Small intestine (tissue), 7 donors: ENCODE data around the gene TPM3. TPM values are rescaled to one million over a fixed set of nuclear protein-coding genes. Genes with fewer than 3 reads are reported as not detected.
A peak's percentile ranks its signal among the peaks of the same experiment; 100 is the strongest.

Experiments
- DNase-seq, 2 donors: peaks; one replicate each; pipeline versions ENCODE4 v3.0.0 to v3.0.0-alpha.2; 2013
- FAIRE-seq: peaks from 2 replicates; lab custom pipeline; 2012; peaks lifted over from hg19 to GRCh38; lab: Jason Lieb, UNC
- H3K27ac ChIP-seq, 3 donors: one replicate each; pipeline ENCODE4 v1.5.1; 2013; ENCODE audit warnings: low read length in 2 of 3, mild to moderate bottlenecking in 2 of 3, control low read depth in 1 of 3, inconsistent platforms in 1 of 3, low read depth in 1 of 3, moderate library complexity in 1 of 3
- H3K27me3 ChIP-seq, 3 donors: one replicate each; pipeline ENCODE4 v1.6.1; 2013; ENCODE audit warnings: low read length in 3 of 3, inconsistent platforms in 1 of 3; ENCODE audit not compliant: control insufficient read depth in 3 of 3, insufficient read depth in 3 of 3
- H3K36me3 ChIP-seq, 3 donors: one replicate each; pipeline ENCODE4 v1.6.1; 2013; ENCODE audit warnings: low read length in 3 of 3, inconsistent platforms in 1 of 3, low read depth in 1 of 3, mild to moderate bottlenecking in 1 of 3, moderate library complexity in 1 of 3; ENCODE audit not compliant: control insufficient read depth in 3 of 3, insufficient read depth in 2 of 3
- H3K4me1 ChIP-seq, 3 donors: one replicate each; pipeline ENCODE4 v1.6.1; 2013; ENCODE audit warnings: low read length in 2 of 3, inconsistent platforms in 1 of 3, low read depth in 1 of 3, mild to moderate bottlenecking in 1 of 3, moderate library complexity in 1 of 3; ENCODE audit not compliant: control insufficient read depth in 3 of 3, insufficient read depth in 2 of 3
- H3K4me3 ChIP-seq, 3 donors: one replicate each; pipeline ENCODE4 v1.5.1; 2013; ENCODE audit warnings: low read length in 3 of 3, control low read depth in 1 of 3, inconsistent platforms in 1 of 3, low read depth in 1 of 3, mild to moderate bottlenecking in 1 of 3, moderate library complexity in 1 of 3
- H3K9me3 ChIP-seq, 2 donors: one replicate each; pipeline ENCODE4 v1.6.1; 2013; ENCODE audit warnings: low read depth in 1 of 2, low read length in 1 of 2; ENCODE audit not compliant: control insufficient read depth in 2 of 2, insufficient read depth in 1 of 2
- WGBS, 3 donors: extraction: QIAGEN DNeasy Blood & Tissue Kit; methylation state at CpG; one replicate each; pipeline ENCODE4 v1.1.7; 2013; 5-methylcytosine and 5-hydroxymethylcytosine counted together
- polyA plus RNA-seq, 4 donors: library from polyadenylated mRNA; stranded (reverse) in 3 of 4; unstranded in 1 of 4; fragments of 200-250 nt in 3 of 4; fragments of 120-200 nt in 1 of 4; gene quantifications; one replicate each; pipeline versions ENCODE4 v1.2.1 to v1.2.3, GENCODE V29; 2013
- donor health status: healthy with polysubstance abuse.
- donor health status: control.
- donor health status: control.
- donor health status: Bipolar disorder and iron deficiency.
- donor health status: healthy.

TPM3 gene
- polyA plus RNA-seq, 4 donors = 244 to 335 (median 277) TPM

DNA sequence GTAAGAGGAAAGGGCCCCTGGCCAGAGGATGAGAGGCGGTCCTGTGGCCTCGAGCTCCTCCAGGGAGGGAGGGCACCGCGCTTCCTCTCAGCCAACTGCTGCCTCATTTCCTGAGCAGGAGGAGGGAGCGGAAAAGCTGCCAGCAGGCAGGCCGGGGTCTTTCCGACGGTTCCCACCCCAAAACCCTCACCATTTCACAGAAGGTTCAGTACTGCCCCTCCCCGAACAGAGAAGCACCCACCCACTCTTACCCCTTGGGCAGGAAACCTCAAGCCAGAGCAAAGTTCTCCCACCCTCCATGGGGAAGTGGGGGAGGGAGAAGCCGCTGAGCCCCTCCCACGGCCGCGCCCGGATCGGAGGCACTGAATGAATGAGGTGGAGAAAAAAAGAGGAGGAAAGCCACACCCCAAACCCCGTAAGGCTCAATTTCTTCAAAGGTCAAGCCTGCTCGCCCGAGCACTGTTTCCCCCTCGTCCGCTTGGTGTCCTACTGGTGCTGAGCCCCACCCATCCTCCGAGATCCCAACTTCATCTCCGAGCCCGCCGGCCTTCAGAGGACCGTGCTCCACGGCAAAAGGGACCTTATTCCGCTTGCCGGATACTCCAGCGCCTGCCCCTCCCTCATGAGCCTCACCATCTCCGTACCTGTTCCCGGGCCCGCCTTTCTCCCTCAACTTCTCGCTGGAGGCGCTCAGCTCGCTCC, 9.4 kb downstream of the TPM3 start:
- 0% methylated on average over 29 to 35 of the region's 35 CpGs for WGBS, 3 donors
- Histone ChIP-seq H3K9me3 (no peaks in the 10 kb centered on the region), H3K36me3 (peaks cover 0 to 7% (median 0%) of the 10 kb centered on the region in 3 donors), H3K4me1 (peaks cover 9 to 46% (median 31%) of the 10 kb centered on the region in 3 donors), H3K4me3 (peak overlapping the region; percentile 58 to 80 (median 78)), H3K27ac (peak overlapping the region; percentile 91 to 97 (median 96)), H3K27me3 (no peaks in the 10 kb centered on the region)
- FAIRE-seq (no peak), DNase-seq (peak; percentile 90 to 91)

DNA sequence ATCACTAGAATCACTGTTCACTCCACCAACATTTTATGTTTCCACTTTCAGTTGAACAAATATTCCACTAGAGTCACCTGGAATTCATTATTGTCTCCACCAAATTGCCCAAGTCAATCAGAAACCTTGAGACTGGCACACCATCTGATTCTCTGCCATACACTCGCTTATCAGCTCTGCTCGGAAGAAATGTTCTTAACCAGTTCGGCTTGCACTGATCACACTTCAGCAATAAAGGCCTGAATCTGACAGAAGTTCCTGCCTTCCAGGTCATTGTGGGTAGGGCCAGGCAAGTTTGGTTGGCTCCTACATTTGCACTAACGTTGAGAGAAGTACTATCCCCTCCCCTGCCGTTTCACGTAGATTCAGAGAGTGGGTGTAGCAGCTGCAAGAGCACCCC, 10.0 kb downstream of the TPM3 start:
- no peaks in the 10 kb centered on the region for H3K27me3 ChIP-seq
- peaks cover 10 to 50% (median 35%) of the 10 kb centered on the region in 3 donors for H3K4me1 ChIP-seq
- no peak for FAIRE-seq
- no peaks in the 10 kb centered on the region for H3K9me3 ChIP-seq
- peak overlapping the region; percentile 91 to 97 (median 96) for H3K27ac ChIP-seq
- H3K36me3 ChIP-seq = peaks cover 0 to 7% (median 0%) of the 10 kb centered on the region in 3 donors
- H3K4me3 ChIP-seq = peak overlapping the region; percentile 58 to 80 (median 78)
- 0% methylated on average over 6 of the region's 6 CpGs for WGBS, 3 donors
- peak in 1 of 2 donors; percentile 77 for DNase-seq

DNA sequence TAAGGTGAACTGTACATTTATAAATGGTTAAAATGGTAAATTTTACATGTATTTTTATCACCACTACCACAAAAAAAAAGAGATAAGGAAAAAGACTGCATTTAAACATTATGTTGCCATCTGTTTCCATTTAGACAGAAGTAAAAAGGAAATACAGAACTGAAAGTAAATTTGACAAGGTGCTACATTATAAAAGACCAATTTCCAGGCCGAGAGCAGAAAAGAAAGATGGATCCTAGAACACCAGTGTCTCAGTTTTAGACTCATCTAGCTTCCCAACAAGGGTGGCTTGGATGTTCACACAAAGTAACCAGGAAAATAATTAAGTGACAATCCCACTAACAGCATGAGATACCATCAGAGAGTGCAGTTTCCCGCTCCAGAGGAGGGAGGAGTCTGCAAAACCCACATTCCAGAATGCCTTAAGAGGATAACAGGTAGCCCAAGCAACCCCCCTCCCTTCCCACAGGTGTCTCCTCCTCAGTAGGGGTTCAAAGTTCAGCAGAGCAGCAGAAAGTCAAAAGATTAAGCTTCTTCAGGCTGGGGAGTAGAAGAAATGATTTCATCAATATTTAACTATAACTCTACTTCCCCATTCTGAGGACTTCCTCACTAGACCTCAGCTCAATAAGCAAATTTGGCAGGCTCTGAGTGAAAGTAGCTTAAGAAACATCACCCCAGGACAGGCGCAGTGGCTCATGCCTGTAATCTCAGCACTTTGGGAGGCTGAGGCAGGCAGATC, 11.8 kb downstream of the TPM3 start:
- peak overlapping the region in 1 of 3 donors; percentile 78 for H3K4me3 ChIP-seq
- no peaks in the 10 kb centered on the region for H3K9me3 ChIP-seq
- peaks cover 0 to 13% (median 3%) of the 10 kb centered on the region in 3 donors for H3K36me3 ChIP-seq
- FAIRE-seq (no peak), DNase-seq (peak; percentile 75 to 86)
- H3K27ac ChIP-seq = peak overlapping the region; percentile 69 to 96 (median 70)
- no peaks in the 10 kb centered on the region for H3K27me3 ChIP-seq
- WGBS, 3 donors = 7 to 34% (median 27%) methylated on average over 3 of the region's 3 CpGs
- H3K4me1 ChIP-seq = peaks cover 10 to 47% (median 46%) of the 10 kb centered on the region in 3 donors

DNA sequence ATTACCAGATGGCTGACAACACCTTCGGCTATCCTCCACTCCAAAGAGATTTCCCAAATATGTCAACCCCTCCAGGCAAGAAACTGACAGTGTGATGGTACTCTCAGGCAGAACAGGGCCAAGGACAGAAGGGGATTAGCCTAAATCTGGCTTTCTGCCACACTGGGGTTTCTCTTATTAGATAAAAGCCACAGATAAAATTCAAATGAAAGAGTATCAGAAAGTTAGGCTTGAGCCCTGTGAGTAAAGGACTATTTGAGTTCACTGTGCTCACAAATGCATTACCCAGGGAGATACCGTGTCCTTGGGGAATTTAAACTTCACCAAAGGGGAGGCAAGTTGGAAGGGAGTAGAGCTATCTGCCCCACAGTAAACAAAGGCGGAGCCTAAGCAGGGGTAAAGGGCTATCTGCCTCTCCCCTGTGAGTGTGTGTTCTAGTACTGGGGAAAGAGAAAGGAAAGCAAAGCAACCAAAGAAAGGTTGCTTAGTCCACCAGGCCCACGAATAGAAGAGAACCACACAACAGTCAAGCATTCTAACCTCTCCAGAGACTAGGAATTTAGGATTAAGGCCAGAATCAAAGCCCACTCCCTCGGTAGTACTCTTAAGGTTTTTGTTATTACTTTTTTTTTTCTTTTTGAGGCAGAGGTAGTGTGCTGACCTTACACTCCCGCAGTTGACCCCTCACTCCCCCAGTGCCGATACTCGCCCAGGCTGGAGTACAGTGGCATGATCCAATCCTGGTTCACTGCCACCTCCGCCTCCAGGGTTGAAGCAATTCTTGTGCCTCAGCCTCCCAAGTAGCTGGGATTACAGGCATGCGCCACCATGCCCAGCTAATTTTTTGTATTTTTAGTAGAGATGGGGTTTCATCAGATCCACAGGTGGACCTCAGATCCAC, 12.7 kb downstream of the TPM3 start:
- Histone ChIP-seq H3K4me1 (peaks cover 10 to 47% (median 46%) of the 10 kb centered on the region in 3 donors), H3K36me3 (peaks cover 4 to 22% (median 5%) of the 10 kb centered on the region in 3 donors), H3K27ac (peak overlapping the region; percentile 54 to 96 (median 86)), H3K4me3 (peak overlapping the region in 2 of 3 donors; percentile 14 to 38), H3K9me3 (no peaks in the 10 kb centered on the region), H3K27me3 (no peaks in the 10 kb centered on the region)
- FAIRE-seq = no peak
- WGBS, 3 donors = 34 to 53% (median 37%) methylated on average over 10 of the region's 10 CpGs
- DNase-seq = peak; percentile 74 to 88

DNA sequence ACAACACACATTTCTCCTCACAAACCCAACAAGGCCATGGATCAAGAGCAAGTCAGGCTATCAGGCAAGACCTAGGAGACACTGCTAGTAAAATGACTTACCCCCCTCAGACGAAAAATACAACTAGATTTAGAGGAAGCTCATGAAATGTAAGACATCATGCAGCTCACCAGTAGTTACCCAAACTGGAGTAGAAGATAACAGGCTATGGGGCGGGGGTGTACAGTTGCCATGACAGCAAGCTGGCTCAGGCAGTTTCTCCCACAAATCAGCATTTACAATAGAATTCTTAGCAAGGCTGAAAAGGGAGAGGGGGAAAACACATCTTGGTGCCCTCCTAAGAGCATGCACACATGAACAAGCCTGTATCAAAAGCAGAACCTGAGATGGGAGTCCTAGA, 13.9 kb downstream of the TPM3 start:
- 31 to 42% (median 31%) methylated on average over 2 of the region's 2 CpGs for WGBS, 3 donors
- H3K27ac ChIP-seq = no peak overlapping the region
- H3K27me3 ChIP-seq = no peaks in the 10 kb centered on the region
- H3K4me3 ChIP-seq = no peak overlapping the region
- FAIRE-seq = no peak
- peaks cover 10 to 47% (median 46%) of the 10 kb centered on the region in 3 donors for H3K4me1 ChIP-seq
- H3K36me3 ChIP-seq = peaks cover 5 to 33% (median 10%) of the 10 kb centered on the region in 3 donors
- no peaks in the 10 kb centered on the region for H3K9me3 ChIP-seq
- no peak for DNase-seq

DNA sequence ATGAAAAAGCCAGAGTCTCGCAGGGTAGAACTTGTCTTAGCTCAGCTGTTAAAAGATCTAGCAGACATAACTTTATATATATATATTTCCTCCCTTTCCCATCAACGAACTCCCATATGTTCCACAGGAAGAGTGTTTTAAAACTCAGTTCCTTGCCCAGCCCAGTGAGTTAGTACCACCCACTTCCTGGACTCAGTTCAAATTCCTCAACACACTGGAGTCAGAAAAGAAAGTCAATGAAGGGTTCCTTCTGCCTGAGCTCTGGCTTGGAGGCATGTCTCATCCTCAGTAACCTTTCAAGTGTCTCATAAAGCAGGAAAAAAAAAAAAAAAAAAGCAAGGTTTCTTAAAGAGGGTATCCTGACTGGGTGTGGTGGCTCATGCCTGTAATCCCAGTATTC, 15.6 kb downstream of the TPM3 start:
- 22 to 45% (median 40%) methylated on average over 2 of the region's 2 CpGs for WGBS, 3 donors
- DNase-seq (peak; percentile 58 to 67), FAIRE-seq (no peak)
- H3K27ac ChIP-seq = peak overlapping the region in 2 of 3 donors; percentile 16 to 71
- H3K4me1 ChIP-seq = peaks cover 10 to 46% (median 46%) of the 10 kb centered on the region in 3 donors
- no peaks in the 10 kb centered on the region for H3K9me3 ChIP-seq
- H3K4me3 ChIP-seq = no peak overlapping the region
- H3K36me3 ChIP-seq = peaks cover 19 to 48% (median 23%) of the 10 kb centered on the region in 3 donors
- H3K27me3 ChIP-seq = no peaks in the 10 kb centered on the region

DNA sequence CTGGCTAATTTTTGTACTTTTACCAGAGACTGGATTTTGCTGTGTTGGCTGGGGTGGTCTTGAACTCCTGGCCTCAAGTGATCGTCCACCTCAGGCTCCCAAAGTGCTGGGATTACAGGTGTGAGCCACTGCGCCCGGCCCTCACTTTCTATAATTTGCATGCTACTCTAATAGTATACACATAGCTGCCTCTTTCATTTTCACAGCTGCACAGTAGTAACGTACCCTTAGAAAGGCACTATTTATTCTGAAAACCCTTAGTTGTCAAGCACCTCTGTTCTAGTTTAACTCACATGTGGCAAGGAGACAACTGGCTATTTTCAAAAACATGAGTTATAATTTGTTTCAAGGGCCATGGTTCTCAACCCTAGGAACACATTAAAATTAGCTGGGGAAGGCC, 17.2 kb downstream of the TPM3 start:
- DNase-seq (no peak), FAIRE-seq (no peak)
- Histone ChIP-seq H3K4me1 (peaks cover 8 to 33% (median 33%) of the 10 kb centered on the region in 3 donors), H3K36me3 (peaks cover 29 to 53% (median 32%) of the 10 kb centered on the region in 3 donors), H3K9me3 (no peaks in the 10 kb centered on the region), H3K4me3 (no peak overlapping the region), H3K27me3 (no peaks in the 10 kb centered on the region), H3K27ac (no peak overlapping the region)
- 83 to 90% (median 89%) methylated on average over 4 of the region's 4 CpGs for WGBS, 3 donors
